Smooth muscle cell of the umbilical artery (primary cell): ENCODE results near the gene NBPF10. TPM values are rescaled to one million over a fixed set of nuclear protein-coding genes. Genes with fewer than 3 reads are reported as not detected.

Experiments used
- total RNA-seq: library from RNA; depleted of rRNA; stranded (reverse); fragments of >200 nt; gene quantifications from 2 replicates; pipeline ENCODE4 v1.2.3, GENCODE V29; 2014

Gene NBPF10, protein sequence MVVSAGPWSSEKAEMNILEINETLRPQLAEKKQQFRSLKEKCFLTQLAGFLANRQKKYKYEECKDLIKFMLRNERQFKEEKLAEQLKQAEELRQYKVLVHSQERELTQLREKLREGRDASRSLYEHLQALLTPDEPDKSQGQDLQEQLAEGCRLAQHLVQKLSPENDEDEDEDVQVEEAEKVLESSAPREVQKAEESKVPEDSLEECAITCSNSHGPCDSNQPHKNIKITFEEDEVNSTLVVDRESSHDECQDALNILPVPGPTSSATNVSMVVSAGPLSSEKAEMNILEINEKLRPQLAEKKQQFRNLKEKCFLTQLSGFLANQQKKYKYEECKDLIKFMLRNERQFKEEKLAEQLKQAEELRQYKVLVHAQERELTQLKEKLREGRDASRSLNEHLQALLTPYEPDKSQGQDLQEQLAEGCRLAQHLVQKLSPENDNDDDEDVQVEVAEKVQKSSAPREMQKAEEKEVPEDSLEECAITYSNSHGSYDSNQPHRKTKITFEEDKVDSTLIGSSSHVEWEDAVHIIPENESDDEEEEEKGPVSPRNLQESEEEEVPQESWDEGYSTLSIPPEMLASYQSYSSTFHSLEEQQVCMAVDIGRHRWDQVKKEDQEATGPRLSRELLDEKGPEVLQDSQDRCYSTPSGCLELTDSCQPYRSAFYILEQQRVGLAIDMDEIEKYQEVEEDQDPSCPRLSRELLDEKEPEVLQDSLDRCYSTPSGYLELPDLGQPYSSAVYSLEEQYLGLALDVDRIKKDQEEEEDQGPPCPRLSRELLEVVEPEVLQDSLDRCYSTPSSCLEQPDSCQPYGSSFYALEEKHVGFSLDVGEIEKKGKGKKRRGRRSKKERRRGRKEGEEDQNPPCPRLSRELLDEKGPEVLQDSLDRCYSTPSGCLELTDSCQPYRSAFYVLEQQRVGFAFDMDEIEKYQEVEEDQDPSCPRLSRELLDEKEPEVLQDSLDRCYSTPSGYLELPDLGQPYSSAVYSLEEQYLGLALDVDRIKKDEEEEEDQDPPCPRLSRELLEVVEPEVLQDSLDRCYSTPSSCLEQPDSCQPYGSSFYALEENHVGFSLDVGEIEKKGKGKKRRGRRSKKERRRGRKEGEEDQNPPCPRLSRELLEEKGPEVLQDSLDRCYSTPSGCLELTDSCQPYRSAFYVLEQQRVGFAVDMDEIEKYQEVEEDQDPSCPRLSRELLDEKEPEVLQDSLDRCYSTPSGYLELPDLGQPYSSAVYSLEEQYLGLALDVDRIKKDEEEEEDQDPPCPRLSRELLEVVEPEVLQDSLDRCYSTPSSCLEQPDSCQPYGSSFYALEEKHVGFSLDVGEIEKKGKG (N-terminal part only)
- 4.5 and 7.2 TPM in 2 replicates for total RNA-seq

GRCh38 chr1:146144465-146144864, at the start of gene NBPF10:
Gene NBPF10 (minus strand): TSS chr1:146144804. CDS start chr1:146144769, 35 bp downstream.

Other genes with a start within 250 kb of the NBPF10 start
- gene ITGA10, start 234.8 kb downstream of the NBPF10 start, total RNA-seq, result 0.89 and 3.9 TPM in 2 replicates
- gene PEX11B, start 226.1 kb downstream of the NBPF10 start, total RNA-seq, result 22.0 and 32.4 TPM in 2 replicates
- 119 and 129 TPM in 2 replicates for gene RBM8A, start 217.3 kb downstream of the NBPF10 start, total RNA-seq
- 13.4 and 21.3 TPM in 2 replicates for gene LIX1L, start 186.8 kb downstream of the NBPF10 start, total RNA-seq
- gene ANKRD34A, start 180.2 kb downstream of the NBPF10 start, total RNA-seq, result under 0.01 and 1.2 TPM in 2 replicates
- gene POLR3GL, start 180.1 kb downstream of the NBPF10 start, total RNA-seq, result 12.5 and 13.0 TPM in 2 replicates
- 10.4 and 18.1 TPM in 2 replicates for gene TXNIP, start 148.2 kb downstream of the NBPF10 start, total RNA-seq
- not detected in 2 replicates for gene HJV, start 123.1 kb downstream of the NBPF10 start, total RNA-seq
- 73.0 and 102 TPM in 2 replicates for gene NOTCH2NLA, start 84.2 kb upstream of the NBPF10 start, total RNA-seq